ENCODE results near the gene SYT9. TPM values are rescaled to one million over a fixed set of nuclear protein-coding genes. Genes with fewer than 3 reads are reported as not detected.

SYT9 gene
- total RNA-seq, 1 donor, result 0.09 TPM

DNA sequence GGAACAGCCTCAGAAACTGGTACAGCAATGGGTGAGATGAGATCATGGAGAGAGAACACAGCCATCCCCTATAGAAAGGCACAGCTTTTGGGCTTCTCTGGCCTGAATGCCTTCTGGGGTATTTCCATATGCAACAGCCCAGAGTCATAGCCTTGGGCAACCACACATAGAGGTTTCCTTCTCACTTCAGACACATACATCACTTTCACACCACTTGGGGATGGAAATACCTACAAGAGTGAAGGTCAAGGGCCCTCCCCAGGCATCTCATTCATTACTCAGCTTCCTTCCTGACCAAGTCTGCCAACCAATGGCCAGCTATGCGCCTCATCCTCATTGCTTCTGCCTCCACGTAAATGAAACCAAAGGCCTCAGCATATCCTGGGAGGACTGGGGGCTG is 215.9 kb downstream of the SYT9 start:
- H3K4me3 ChIP-seq (ENCODE audit: low read depth, low read length), result no peak overlapping the region
- TF ChIP-seq, protein P1, sequence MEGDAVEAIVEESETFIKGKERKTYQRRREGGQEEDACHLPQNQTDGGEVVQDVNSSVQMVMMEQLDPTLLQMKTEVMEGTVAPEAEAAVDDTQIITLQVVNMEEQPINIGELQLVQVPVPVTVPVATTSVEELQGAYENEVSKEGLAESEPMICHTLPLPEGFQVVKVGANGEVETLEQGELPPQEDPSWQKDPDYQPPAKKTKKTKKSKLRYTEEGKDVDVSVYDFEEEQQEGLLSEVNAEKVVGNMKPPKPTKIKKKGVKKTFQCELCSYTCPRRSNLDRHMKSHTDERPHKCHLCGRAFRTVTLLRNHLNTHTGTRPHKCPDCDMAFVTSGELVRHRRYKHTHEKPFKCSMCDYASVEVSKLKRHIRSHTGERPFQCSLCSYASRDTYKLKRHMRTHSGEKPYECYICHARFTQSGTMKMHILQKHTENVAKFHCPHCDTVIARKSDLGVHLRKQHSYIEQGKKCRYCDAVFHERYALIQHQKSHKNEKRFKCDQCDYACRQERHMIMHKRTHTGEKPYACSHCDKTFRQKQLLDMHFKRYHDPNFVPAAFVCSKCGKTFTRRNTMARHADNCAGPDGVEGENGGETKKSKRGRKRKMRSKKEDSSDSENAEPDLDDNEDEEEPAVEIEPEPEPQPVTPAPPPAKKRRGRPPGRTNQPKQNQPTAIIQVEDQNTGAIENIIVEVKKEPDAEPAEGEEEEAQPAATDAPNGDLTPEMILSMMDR (IDR thresholded peaks at IDR 0.05; ENCODE audit: insufficient read depth, low read length), result no peak
- DNase-seq (ENCODE audit: low read depth), result no peak

DNA sequence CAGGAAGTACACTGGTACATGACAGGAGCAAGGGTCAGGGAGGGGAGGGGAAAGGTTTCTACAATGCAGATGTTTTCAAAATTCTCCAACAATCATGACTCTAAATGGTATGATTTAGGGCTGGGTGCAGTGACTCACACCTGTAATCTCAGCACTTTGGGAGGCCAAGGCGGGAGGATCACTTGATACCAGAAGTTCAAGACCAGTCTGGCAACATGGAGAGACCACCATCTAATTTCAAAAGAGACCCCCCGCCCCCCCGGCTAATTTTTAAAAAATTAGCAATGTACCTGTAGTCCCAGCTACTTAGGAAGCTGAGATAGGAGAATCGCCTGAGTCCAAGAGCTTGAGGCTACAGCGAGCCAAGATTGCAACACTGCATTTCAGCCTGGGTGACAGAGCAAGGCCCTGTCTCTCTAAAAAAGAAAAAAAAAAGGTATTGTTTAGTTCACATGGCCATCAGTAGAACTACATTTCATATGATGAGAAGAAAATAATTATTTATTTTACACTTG is 217.7 kb downstream of the SYT9 start:
- TF ChIP-seq, protein P1 (IDR thresholded peaks at IDR 0.05; ENCODE audit: insufficient read depth, low read length), result no peak
- no peak for DNase-seq (ENCODE audit: low read depth)

GRCh38 chr11:7471071-7471470 is 219.4 kb downstream of the SYT9 start:
- TF ChIP-seq, protein P1 (IDR thresholded peaks at IDR 0.05; ENCODE audit: insufficient read depth, low read length), result no peak
- H3K4me3 ChIP-seq (ENCODE audit: low read depth, low read length), result no peak overlapping the region
- DNase-seq (ENCODE audit: low read depth), result no peak

More for the DNA sequence above, 217.7 kb downstream of the SYT9 start:
- no peak overlapping the region for H3K4me3 ChIP-seq (ENCODE audit: low read depth, low read length)

DNA sequence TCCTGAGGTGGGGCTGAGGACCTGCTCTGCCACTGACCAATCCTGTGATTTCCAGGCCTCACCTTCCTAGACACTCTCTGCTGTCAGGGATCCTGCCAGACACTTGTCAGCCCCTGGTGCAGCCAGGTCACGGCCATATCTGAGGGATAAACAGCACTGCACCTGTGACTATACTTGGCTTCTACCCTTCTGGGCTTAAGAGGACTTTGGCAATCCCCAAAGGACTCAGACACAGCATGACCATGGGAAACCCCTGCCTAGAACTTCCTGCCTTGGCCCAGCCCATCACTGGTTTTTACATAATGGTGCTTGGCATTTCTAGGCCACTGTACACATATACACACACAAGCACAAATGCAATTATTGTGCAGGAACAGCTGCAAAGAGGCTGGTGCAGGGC is 222.0 kb downstream of the SYT9 start:
- TF ChIP-seq, protein P1 (IDR thresholded peaks at IDR 0.05; ENCODE audit: insufficient read depth, low read length), result no peak
- H3K4me3 ChIP-seq (ENCODE audit: low read depth, low read length), result no peak overlapping the region
- DNase-seq (ENCODE audit: low read depth), result no peak

GRCh38 chr11:7480113-7480512 is 228.4 kb downstream of the SYT9 start:
- no peak overlapping the region for H3K4me3 ChIP-seq (ENCODE audit: low read depth, low read length)
- peak; percentile 74 for DNase-seq (ENCODE audit: low read depth)
- TF ChIP-seq, protein P1 (IDR thresholded peaks at IDR 0.05; ENCODE audit: insufficient read depth, low read length), result no peak

GRCh38 chr11:7484131-7484530 is 232.4 kb downstream of the SYT9 start:
- TF ChIP-seq, protein P1 (IDR thresholded peaks at IDR 0.05; ENCODE audit: insufficient read depth, low read length), result no peak
- DNase-seq (ENCODE audit: low read depth), result peak; percentile 3
- no peak overlapping the region for H3K4me3 ChIP-seq (ENCODE audit: low read depth, low read length)

DNA sequence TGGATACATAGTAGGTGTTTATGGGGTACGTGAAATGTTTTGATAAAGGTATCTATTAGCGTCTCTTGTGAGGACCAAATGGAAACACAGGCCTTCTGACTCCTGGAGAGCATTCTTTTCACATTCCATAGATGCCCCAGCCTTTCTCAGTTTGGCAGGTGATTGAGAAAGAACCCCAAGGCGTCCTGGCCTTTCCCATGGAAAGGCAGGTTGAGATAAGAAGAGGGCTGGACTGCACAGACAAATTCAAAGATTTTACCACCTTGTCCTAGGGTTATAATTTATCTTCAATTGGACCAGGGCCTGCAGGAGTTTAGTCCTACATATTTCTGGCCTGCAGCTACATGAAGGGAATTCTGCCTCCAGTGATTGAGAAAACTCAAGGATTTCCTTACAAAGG is 232.9 kb downstream of the SYT9 start:
- DNase-seq (ENCODE audit: low read depth), result peak; percentile 31
- TF ChIP-seq, protein P1 (IDR thresholded peaks at IDR 0.05; ENCODE audit: insufficient read depth, low read length), result no peak
- no peak overlapping the region for H3K4me3 ChIP-seq (ENCODE audit: low read depth, low read length)

Measured in fibroblast of the aortic adventitia (primary cell).